ENCODE measurements around the gene MBNL2. TPM values are rescaled to one million over a fixed set of nuclear protein-coding genes. Genes with fewer than 3 reads are reported as not detected.

MBNL2 gene
- total RNA-seq, 1 donor from 2014 or later, result 61.2 TPM

- no peak for DNase-seq (ENCODE audit: low read depth)
Measured at GRCh38 chr13:97322740-97323342, 100.7 kb downstream of the MBNL2 start.

DNA sequence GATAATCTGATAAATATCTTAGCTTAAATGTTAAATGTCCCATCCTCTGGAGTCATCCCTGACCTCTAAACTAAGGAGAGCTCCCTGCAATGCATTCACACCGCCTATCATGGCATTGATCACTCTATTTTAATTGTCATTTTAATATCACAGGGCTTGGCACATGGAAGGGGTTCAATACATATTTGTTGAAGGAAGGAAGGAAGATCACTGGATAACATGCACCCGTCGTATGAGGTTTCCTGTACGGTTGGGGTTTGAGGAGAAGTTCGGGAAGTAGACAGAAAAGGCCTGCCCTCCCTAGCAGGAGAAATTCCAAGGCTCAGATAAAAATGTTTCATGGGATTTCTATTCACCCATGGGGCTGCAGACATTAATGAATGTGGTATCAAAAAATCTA lies 102.0 kb downstream of the MBNL2 start:
- no peak for DNase-seq (ENCODE audit: low read depth)

- DNase-seq (ENCODE audit: low read depth), result no peak
Measured at GRCh38 chr13:97325738-97326137, 103.6 kb downstream of the MBNL2 start.

GRCh38 chr13:97327086-97327485 lies 105.0 kb downstream of the MBNL2 start:
- DNase-seq (ENCODE audit: low read depth), result no peak

GRCh38 chr13:97327506-97328221 lies 105.5 kb downstream of the MBNL2 start:
- no peak for DNase-seq (ENCODE audit: low read depth)

GRCh38 chr13:97328222-97328790 lies 106.2 kb downstream of the MBNL2 start:
- peak; percentile 76 for DNase-seq (ENCODE audit: low read depth)

DNA sequence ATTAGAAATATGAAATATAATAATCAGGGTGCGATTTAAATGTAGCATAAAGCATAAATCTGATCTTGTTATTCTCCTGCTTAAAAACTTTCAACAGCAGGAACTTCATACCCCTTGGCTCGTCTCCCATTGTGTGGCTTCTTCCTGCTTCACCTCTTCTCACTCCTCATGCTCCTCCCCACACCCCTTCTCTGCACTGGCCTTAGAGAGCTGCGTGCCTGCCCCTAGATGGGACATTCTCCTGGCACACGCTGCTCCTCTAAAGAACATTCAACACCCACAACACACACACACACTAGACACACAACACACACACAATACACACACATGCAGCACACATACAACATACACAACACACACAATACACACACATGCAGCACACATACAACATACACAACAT lies 107.2 kb downstream of the MBNL2 start:
- DNase-seq (ENCODE audit: low read depth), result no peak

- DNase-seq (ENCODE audit: low read depth), result no peak
Measured at GRCh38 chr13:97330448-97330847, 108.3 kb downstream of the MBNL2 start.

- no peak for DNase-seq (ENCODE audit: low read depth)
Measured at GRCh38 chr13:97332742-97333141, 110.6 kb downstream of the MBNL2 start.

GRCh38 chr13:97333983-97334382 lies 111.8 kb downstream of the MBNL2 start:
- no peak for DNase-seq (ENCODE audit: low read depth)

GRCh38 chr13:97334690-97335089 lies 112.6 kb downstream of the MBNL2 start:
- no peak for DNase-seq (ENCODE audit: low read depth)

DNA sequence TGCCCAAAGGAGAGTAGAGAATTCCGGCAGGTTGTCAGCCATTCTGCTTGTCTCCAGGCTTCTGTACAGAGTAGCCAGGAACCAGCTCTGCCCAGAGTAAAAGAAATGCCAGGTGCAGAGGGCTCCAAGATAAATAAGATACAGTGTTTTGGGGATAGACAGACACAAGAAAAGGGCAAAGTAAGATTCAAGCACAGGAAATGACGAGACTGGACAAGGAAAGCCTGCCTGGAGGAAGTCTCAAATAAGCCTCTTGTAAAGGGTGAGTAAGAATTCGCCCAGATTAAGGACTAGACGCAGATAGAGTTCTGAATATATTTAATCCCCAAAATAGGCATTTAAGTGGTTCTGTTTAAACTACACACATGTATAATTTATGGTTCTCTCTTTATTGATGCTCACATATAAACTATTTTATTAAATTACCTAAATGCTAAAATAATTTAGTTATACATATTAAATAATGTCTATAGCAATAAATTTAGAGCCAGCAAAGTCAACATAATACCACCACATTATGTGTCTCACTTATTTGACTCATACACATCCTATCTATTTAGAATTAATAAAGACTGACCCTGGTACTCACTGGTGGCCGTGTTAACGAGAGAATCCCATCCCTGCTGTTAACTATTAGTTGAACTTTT lies 113.5 kb downstream of the MBNL2 start:
- no peak for DNase-seq (ENCODE audit: low read depth)

DNA sequence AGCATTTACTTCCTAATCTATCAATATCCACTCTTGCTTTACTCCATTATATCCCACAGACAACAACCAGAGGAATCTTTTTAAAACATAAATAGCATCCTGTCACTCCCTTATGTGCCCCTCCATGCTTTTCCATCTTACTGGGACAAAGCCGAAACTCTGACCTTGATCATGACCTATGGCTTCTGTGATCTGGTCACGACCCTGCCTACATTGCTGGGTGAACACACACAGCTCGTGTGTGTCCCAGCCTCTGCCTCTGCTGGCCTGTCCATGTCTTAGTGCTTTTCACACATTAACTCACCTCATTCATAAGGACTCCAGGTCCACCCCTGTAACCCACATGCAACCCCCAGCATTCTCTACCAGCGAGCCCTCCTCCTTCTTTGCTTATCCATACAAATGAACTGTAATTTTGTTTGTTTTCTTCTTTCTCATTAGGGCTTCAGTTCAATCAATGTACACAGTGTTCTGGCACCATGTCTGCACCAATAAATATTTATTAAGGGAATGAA lies 115.9 kb downstream of the MBNL2 start:
- DNase-seq (ENCODE audit: low read depth), result no peak

DNA sequence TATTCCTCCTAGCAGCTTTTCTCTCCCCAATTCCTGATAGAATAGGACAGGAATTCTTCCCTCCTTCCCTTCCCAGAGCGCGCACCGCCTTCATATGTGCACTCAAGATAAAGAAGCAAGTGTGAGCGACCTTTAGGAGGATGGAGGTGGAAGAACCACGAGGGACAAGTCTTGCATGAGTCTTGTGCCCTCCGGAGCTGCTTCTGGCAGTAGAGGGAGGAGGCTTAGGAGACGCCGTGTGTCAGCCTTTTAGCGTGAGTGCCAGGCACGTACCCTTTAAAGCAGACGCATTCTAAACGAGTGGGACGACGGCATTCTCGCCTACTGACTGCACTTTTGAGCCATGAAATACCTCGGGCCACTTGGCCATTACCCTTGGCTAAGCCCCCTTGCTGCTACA lies 116.4 kb downstream of the MBNL2 start:
- no peak for DNase-seq (ENCODE audit: low read depth)

DNA sequence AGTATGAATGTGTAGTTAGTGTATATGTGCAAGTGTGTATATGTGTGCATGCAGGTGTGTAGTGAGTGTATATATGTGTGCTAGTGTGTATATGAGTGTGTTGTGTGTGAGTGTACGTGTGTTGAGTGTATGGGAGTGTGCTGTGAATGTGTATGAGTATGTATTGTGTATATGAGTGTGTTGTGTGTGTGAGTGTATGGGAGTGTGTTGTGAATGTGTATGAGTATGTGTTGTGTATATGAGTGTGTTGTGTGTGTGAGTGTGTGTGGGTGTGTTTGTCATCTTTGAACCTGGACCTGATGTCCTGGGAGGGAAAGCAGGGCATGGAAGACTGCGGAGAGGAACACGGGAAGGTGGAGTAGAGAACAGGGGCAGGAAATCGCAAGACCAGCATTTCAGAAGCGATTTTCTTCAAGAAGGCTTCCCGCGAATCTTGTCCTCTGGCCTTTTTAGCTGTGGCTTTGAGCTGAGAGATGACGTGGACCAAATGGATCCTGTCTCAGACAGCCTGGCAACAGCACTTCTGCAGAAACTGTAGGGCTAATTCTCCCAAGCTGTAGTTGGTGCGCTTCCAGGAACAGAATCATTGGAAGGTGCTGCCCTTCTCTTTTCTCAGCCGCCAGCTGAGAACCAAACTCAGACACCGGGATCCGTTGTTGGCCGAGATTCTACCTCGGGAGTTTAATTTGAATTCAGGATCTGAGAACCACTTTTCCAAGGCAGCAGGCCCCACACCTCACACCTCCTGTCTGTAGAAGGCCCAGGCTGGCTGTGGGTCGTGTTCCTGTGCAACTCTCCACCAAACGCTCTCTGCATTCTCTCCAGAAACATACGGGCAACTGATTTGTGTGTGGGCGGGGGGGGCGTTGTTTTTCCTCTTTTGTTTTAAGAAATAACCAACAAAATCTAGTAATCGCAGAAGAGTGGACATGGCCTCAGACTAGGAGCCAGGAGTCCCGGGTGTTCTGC lies 117.2 kb downstream of the MBNL2 start:
- DNase-seq (ENCODE audit: low read depth), result peak; percentile 68

GRCh38 chr13:97339988-97340749 lies 118.0 kb downstream of the MBNL2 start:
- no peak for DNase-seq (ENCODE audit: low read depth)

DNA sequence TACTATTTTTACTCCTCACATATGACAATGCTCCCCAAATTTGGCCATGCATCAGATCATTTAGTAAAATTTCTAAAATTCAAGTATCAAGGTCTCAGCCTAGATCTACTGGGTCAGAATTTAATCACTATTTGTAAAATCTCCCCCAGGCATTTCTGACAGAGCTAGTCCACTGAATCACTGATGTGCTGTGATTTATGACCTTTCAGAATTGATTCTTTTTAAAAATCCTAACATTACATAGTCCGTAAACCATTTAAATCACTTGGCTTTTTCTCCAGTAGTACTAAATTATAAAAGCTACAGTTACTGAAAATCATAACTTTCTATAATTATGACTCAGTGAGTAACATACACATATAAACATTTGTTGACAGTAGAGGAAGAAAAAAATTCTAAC lies 119.0 kb downstream of the MBNL2 start:
- no peak for DNase-seq (ENCODE audit: low read depth)

GRCh38 chr13:97342136-97342535 lies 120.0 kb downstream of the MBNL2 start:
- no peak for DNase-seq (ENCODE audit: low read depth)

GRCh38 chr13:97342936-97343335 lies 120.8 kb downstream of the MBNL2 start:
- no peak for DNase-seq (ENCODE audit: low read depth)
